ENCODE results near the gene TIMM10B.

- TF ChIP-seq CTCF (conservative IDR thresholded peaks at IDR 0.05), result peak; percentile 54; the same call in 1 of the 2 replicates
- no peak for TF ChIP-seq EZH2 (IDR thresholded peaks at IDR 0.05; ENCODE audit: low read depth)
These were observed 42.2 kb upstream of the TIMM10B start for GRCh38 chr11:6438979-6439571.

Measured in PC-9 (cell line).